ENCODE measurements around the gene RNF145. TPM values are rescaled to one million over a fixed set of nuclear protein-coding genes. Genes with fewer than 3 reads are reported as not detected.
"Not testable (repeated sequence)": the region's sequence is repeated elsewhere in the genome, so short reads cannot be mapped to it uniquely, and the experiment has no call there.

RNF145 gene
- total RNA-seq, 1 donor from 2014 or later, result 67.8 TPM

GRCh38 chr5:159121061-159121460 is 88.3 kb downstream of the RNF145 start:
- Histone ChIP-seq H3K27me3 (no peaks in the 10 kb centered on the region), H3K36me3 (no peaks in the 10 kb centered on the region), H3K4me1 (no peaks in the 10 kb centered on the region), H3K4me3 (no peak overlapping the region), H3K9me3 (no peaks in the 10 kb centered on the region), H3K27ac (no peak overlapping the region)
- DNase-seq (ENCODE audit: extremely low spot score in 2 of 2), result no peak
- intact Hi-C loops (cut with DNase I), result no loop called here
- TF ChIP-seq CTCF (IDR thresholded peaks at IDR 0.05) (no peak), POLR2AphosphoS5 (IDR thresholded peaks at IDR 0.05; ENCODE audit: insufficient read depth in 1 of 2, low read depth in 1 of 2) (no peak), POLR2A (IDR thresholded peaks at IDR 0.05) (no peak)

GRCh38 chr5:159120446-159120845 is 88.9 kb downstream of the RNF145 start:
- H3K27ac ChIP-seq, result no peak overlapping the region
- no peak for DNase-seq (ENCODE audit: extremely low spot score in 2 of 2)
- no peaks in the 10 kb centered on the region for H3K36me3 ChIP-seq
- intact Hi-C loops (cut with DNase I), result no loop called here
- H3K27me3 ChIP-seq, result no peaks in the 10 kb centered on the region
- TF ChIP-seq CTCF (IDR thresholded peaks at IDR 0.05) (no peak), POLR2A (IDR thresholded peaks at IDR 0.05) (no peak)
- H3K4me1 ChIP-seq, result no peaks in the 10 kb centered on the region
- no peaks in the 10 kb centered on the region for H3K9me3 ChIP-seq
- peak overlapping the region in 1 of 2 donors; percentile 12 for H3K4me3 ChIP-seq

- H3K4me3 ChIP-seq; H3K9me3 ChIP-seq; DNase-seq (ENCODE audit: extremely low spot score in 2 of 2); intact Hi-C loops (cut with DNase I); H3K27me3 ChIP-seq; H3K36me3 ChIP-seq; H3K4me1 ChIP-seq; H3K27ac ChIP-seq: not testable (repeated sequence)
Observed at GRCh38 chr5:159119842-159120241, 89.5 kb downstream of the RNF145 start.

GRCh38 chr5:159118958-159119659 is 90.2 kb downstream of the RNF145 start:
- H3K4me1 ChIP-seq; DNase-seq (ENCODE audit: extremely low spot score in 2 of 2); H3K27me3 ChIP-seq; H3K4me3 ChIP-seq; H3K36me3 ChIP-seq; H3K27ac ChIP-seq; H3K9me3 ChIP-seq; intact Hi-C loops (cut with DNase I): not testable (repeated sequence)

GRCh38 chr5:159113405-159113804 is 95.9 kb downstream of the RNF145 start:
- Histone ChIP-seq H3K9me3 (no peaks in the 10 kb centered on the region), H3K27me3 (no peaks in the 10 kb centered on the region), H3K36me3 (no peaks in the 10 kb centered on the region), H3K4me3 (no peak overlapping the region), H3K27ac (no peak overlapping the region), H3K4me1 (no peaks in the 10 kb centered on the region)
- DNase-seq (ENCODE audit: extremely low spot score in 2 of 2), result no peak
- no peak for TF ChIP-seq POLR2A (IDR thresholded peaks at IDR 0.05)
- intact Hi-C loops (cut with DNase I), result no loop called here

GRCh38 chr5:159112436-159112835 is 96.9 kb downstream of the RNF145 start:
- Histone ChIP-seq H3K9me3 (no peaks in the 10 kb centered on the region), H3K36me3 (no peaks in the 10 kb centered on the region), H3K27me3 (no peaks in the 10 kb centered on the region), H3K27ac (no peak overlapping the region), H3K4me1 (no peaks in the 10 kb centered on the region), H3K4me3 (no peak overlapping the region)
- intact Hi-C loops (cut with DNase I), result no loop called here
- TF ChIP-seq CTCF (IDR thresholded peaks at IDR 0.05), result no peak
- TF ChIP-seq POLR2A (IDR thresholded peaks at IDR 0.05), result no peak
- TF ChIP-seq POLR2AphosphoS5 (IDR thresholded peaks at IDR 0.05; ENCODE audit: insufficient read depth in 1 of 2, low read depth in 1 of 2), result no peak
- no peak for DNase-seq (ENCODE audit: extremely low spot score in 2 of 2)

Small RNAs within 50 kb of the gene (small RNA-seq; reads per million reads assigned to genes)
- gene RF00263, result not detected

Other genes starting within 250 kb of the RNF145 start
- 36.6 TPM for gene EBF1, start 109.6 kb downstream of the RNF145 start, total RNA-seq
- 15.0 TPM for gene UBLCP1, start 53.7 kb upstream of the RNF145 start, total RNA-seq
- gene IL12B, start 120.9 kb upstream of the RNF145 start, total RNA-seq, result not detected